Mesenchymal stem cell (in vitro differentiated cells and primary cell): Measurements from ENCODE around the gene SERTAD1.

Source experiments
- DNase-seq: peaks from one replicate; pipeline ENCODE4 v3.0.0-alpha.2; 2013
- H2AFZ ChIP-seq: one replicate; pipeline ENCODE4 v1.6.1; 2013; ENCODE audit warnings: low read depth, mild to moderate bottlenecking, control low read depth, inconsistent platforms, low read length, moderate library complexity
- H2AK5ac ChIP-seq: 2 replicates; pipeline ENCODE4 v1.6.1; 2013; ENCODE audit warnings: low read length, moderate library complexity, mild to moderate bottlenecking, inconsistent platforms; ENCODE audit not compliant: severe bottlenecking
- H2BK120ac ChIP-seq: one replicate; pipeline ENCODE4 v1.6.1; 2013; ENCODE audit warnings: low read depth, mild to moderate bottlenecking, inconsistent platforms, low read length, moderate library complexity
- H2BK12ac ChIP-seq, 2 experiments: one replicate each; pipeline ENCODE4 v1.6.1; 2013; ENCODE audit warnings: inconsistent platforms in 2 of 2, low read length in 2 of 2, mild to moderate bottlenecking in 2 of 2, moderate library complexity in 2 of 2, control low read depth in 1 of 2
- H2BK15ac ChIP-seq: one replicate; pipeline ENCODE4 v1.6.1; 2013; ENCODE audit warnings: mild to moderate bottlenecking, low read depth, inconsistent platforms; ENCODE audit not compliant: poor library complexity, severe bottlenecking
- H2BK5ac ChIP-seq: 2 replicates; pipeline ENCODE4 v1.6.1; 2013; ENCODE audit warnings: low read depth, mild to moderate bottlenecking, low read length, control low read depth, inconsistent platforms; ENCODE audit not compliant: poor library complexity, severe bottlenecking
- H3K14ac ChIP-seq, 2 experiments: one replicate each; pipeline ENCODE4 v1.6.1; 2013; ENCODE audit warnings: inconsistent platforms in 2 of 2, low read length in 2 of 2, control low read depth in 1 of 2, mild to moderate bottlenecking in 1 of 2, moderate library complexity in 1 of 2
- H3K18ac ChIP-seq, 2 experiments: one replicate each; pipeline ENCODE4 v1.6.1; 2013; ENCODE audit warnings: inconsistent platforms in 2 of 2, low read length in 2 of 2, control low read depth in 1 of 2, low read depth in 1 of 2, mild to moderate bottlenecking in 1 of 2
- H3K23ac ChIP-seq, 2 experiments: one replicate each; pipeline ENCODE4 v1.6.1; 2013; ENCODE audit warnings: inconsistent platforms in 2 of 2, low read length in 2 of 2, mild to moderate bottlenecking in 2 of 2, moderate library complexity in 2 of 2, control low read depth in 1 of 2
- H3K27ac ChIP-seq: 2 replicates; pipeline ENCODE4 v1.5.1; 2013; ENCODE audit warnings: mild to moderate bottlenecking, moderate library complexity, low read length, control low read depth, inconsistent platforms; ENCODE audit not compliant: poor library complexity, severe bottlenecking
- H3K27me3 ChIP-seq, 2 experiments: 2 replicates each; pipeline versions ENCODE4 v1.6.1 to v1.7.0; 2013; ENCODE audit warnings: low read length in 2 of 2, mild to moderate bottlenecking in 2 of 2, moderate library complexity in 2 of 2, control low read depth in 1 of 2, inconsistent platforms in 1 of 2; ENCODE audit not compliant: control insufficient read depth in 1 of 2, insufficient read depth in 1 of 2
- H3K36me3 ChIP-seq, 2 experiments: 2 replicates each; pipeline versions ENCODE4 v1.6.1 to v1.7.0; 2013; ENCODE audit warnings: low read length in 2 of 2, control low read depth in 1 of 2, inconsistent platforms in 1 of 2, low read depth in 1 of 2, mild to moderate bottlenecking in 1 of 2; ENCODE audit not compliant: insufficient read depth in 2 of 2, control insufficient read depth in 1 of 2
- H3K4ac ChIP-seq, 2 experiments: one replicate each; pipeline ENCODE4 v1.6.1; 2013; ENCODE audit warnings: inconsistent platforms in 2 of 2, low read length in 2 of 2, mild to moderate bottlenecking in 2 of 2, moderate library complexity in 2 of 2, control low read depth in 1 of 2, low read depth in 1 of 2
- H3K4me1 ChIP-seq: 2 replicates; pipeline ENCODE4 v1.6.1; 2013; ENCODE audit warnings: low read depth, low read length, control low read depth; ENCODE audit not compliant: control insufficient read depth, insufficient read depth
- H3K4me2 ChIP-seq: 2 replicates; pipeline ENCODE4 v1.6.1; 2013; ENCODE audit warnings: low read length, mild to moderate bottlenecking, inconsistent platforms; ENCODE audit not compliant: poor library complexity, severe bottlenecking
- H3K4me3 ChIP-seq, 2 experiments: 2 replicates each; pipeline versions ENCODE4 v1.5.1 to v1.7.0; 2013; ENCODE audit warnings: low read length in 2 of 2, mild to moderate bottlenecking in 2 of 2, control low read depth in 1 of 2, low read depth in 1 of 2; ENCODE audit not compliant: insufficient read depth in 1 of 2
- H3K79me1 ChIP-seq: replicated peaks from 2 replicates; pipeline ENCODE4 v1.6.1; 2013; ENCODE audit warnings: mild to moderate bottlenecking, control low read depth, low read length, inconsistent platforms; ENCODE audit not compliant: poor library complexity, severe bottlenecking
- H3K9ac ChIP-seq: 2 replicates; pipeline ENCODE4 v1.7.0; 2013; ENCODE audit warnings: mild to moderate bottlenecking, low read length, moderate library complexity
- H3K9me3 ChIP-seq: 2 replicates; pipeline ENCODE4 v1.7.0; 2013; ENCODE audit warnings: mild to moderate bottlenecking, low read length; ENCODE audit not compliant: control insufficient read depth
- H4K8ac ChIP-seq: one replicate; pipeline ENCODE4 v1.6.1; 2013; ENCODE audit warnings: inconsistent platforms, mild to moderate bottlenecking, low read length, moderate library complexity
- H4K91ac ChIP-seq: one replicate; pipeline ENCODE4 v1.6.1; 2013; ENCODE audit warnings: mild to moderate bottlenecking, low read length, inconsistent platforms
- WGBS: methylation state at CpG from one replicate; pipeline ENCODE4 v1.1.7; 2013; ENCODE audit warnings: mixed read lengths; 5-methylcytosine and 5-hydroxymethylcytosine counted together

Gene SERTAD1

GRCh38 chr19:40422748-40423566 is 2.8 kb downstream of the SERTAD1 start:
- Histone ChIP-seq H4K8ac (peak overlapping the region; percentile 31), H3K4me1 (peaks cover 11% of the 10 kb centered on the region), H3K9me3 (no peaks in the 10 kb centered on the region), H4K91ac (peak overlapping the region; percentile 22), H3K27me3 (no peaks in the 10 kb centered on the region), H3K27ac (peak overlapping the region; percentile 9), H2BK15ac (peak overlapping the region; percentile 60), H3K23ac (peak overlapping the region in 1 of 2 experiments; percentile 40), H3K14ac (no peak overlapping the region), H2AK5ac (peak overlapping the region; percentile 80), H3K9ac (peak overlapping the region; percentile 99), H3K4ac (peak overlapping the region in 1 of 2 experiments; percentile 12), H2BK12ac (peak overlapping the region; percentile 28 to 49), H2BK120ac (peak overlapping the region; percentile 19), H3K36me3 (peaks cover 11 to 15% of the 10 kb centered on the region in 2 experiments), H2AFZ (no peak overlapping the region), H2BK5ac (no peak overlapping the region), H3K4me2 (no peak overlapping the region), H3K79me1 (peaks cover 6% of the 10 kb centered on the region), H3K4me3 (no peak overlapping the region), H3K18ac (no peak overlapping the region)
- WGBS = 96% methylated on average over 28 of the region's 31 CpGs
- no peak for DNase-seq

DNA sequence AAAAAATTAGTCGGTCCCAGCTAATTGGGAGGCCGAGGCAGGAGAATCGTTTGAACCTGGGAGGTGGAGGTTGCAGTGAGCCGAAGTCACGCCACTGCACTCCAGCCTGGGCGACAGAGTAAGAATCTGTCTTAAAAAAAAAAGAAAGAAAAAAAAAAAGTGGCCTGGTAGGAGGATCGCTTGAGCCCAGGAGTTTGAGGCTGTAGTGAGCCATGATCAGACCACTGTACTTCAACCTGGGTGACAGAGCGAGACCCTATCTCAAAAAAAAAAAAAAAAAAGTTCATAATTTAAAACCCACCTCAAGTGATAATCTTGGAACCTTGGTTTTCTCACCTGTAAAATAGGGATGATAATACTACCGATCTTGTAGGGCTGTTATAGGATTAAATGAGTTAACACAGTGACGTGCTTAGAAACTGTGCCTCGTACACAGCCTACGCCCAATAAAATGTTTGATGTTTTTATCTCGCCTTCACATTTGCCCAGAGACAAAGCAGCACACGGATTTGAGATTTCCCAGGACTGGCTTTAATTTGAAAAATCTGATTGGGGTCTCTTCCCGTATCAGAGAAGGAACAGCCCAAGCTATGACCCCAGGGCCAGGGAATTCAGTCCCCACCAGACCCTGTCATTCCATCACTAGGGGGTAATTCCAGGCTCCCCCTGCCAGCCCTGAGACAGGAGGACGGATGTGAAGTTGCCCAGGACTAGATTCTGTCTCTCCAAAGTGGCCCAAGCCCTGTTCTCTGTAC is 3.6 kb downstream of the SERTAD1 start:
- peak overlapping the region; percentile 19 for H2BK120ac ChIP-seq
- H3K14ac ChIP-seq = no peak overlapping the region
- peaks cover 13% of the 10 kb centered on the region for H3K4me1 ChIP-seq
- peak overlapping the region in 1 of 2 experiments; percentile 40 for H3K23ac ChIP-seq
- H3K4ac ChIP-seq = no peak overlapping the region
- peak overlapping the region; percentile 80 for H2AK5ac ChIP-seq
- H3K4me3 ChIP-seq = peak overlapping the region in 1 of 2 experiments; percentile 82
- no peaks in the 10 kb centered on the region for H3K9me3 ChIP-seq
- H3K4me2 ChIP-seq = no peak overlapping the region
- no peak overlapping the region for H2BK5ac ChIP-seq
- peak overlapping the region; percentile 99 for H3K9ac ChIP-seq
- no peak for DNase-seq
- 87% methylated on average over 14 of the region's 16 CpGs for WGBS
- no peaks in the 10 kb centered on the region for H3K27me3 ChIP-seq
- H3K36me3 ChIP-seq = peaks cover 11 to 15% of the 10 kb centered on the region in 2 experiments
- H3K79me1 ChIP-seq = peaks cover 6% of the 10 kb centered on the region
- H3K27ac ChIP-seq = peak overlapping the region; percentile 93
- no peak overlapping the region for H2AFZ ChIP-seq
- no peak overlapping the region for H3K18ac ChIP-seq
- peak overlapping the region; percentile 22 for H4K91ac ChIP-seq
- peak overlapping the region; percentile 82 for H2BK15ac ChIP-seq
- peak overlapping the region; percentile 31 for H4K8ac ChIP-seq
- peak overlapping the region; percentile 15 to 28 for H2BK12ac ChIP-seq

GRCh38 chr19:40420766-40421765 is 4.7 kb downstream of the SERTAD1 start:
- Histone ChIP-seq H4K91ac (peak overlapping the region; percentile 88), H2BK5ac (peak overlapping the region; percentile 96), H3K36me3 (peaks cover 11 to 15% of the 10 kb centered on the region in 2 experiments), H2BK15ac (peak overlapping the region; percentile 82), H3K79me1 (peaks cover 6% of the 10 kb centered on the region), H3K18ac (peak overlapping the region; percentile 90 to 98), H2AFZ (peak overlapping the region; percentile 92), H3K4me1 (peaks cover 15% of the 10 kb centered on the region), H3K27me3 (no peaks in the 10 kb centered on the region), H3K4ac (peak overlapping the region; percentile 95 to 96), H2AK5ac (peak overlapping the region; percentile 81), H3K4me3 (peak overlapping the region; percentile 63 to 82), H4K8ac (peak overlapping the region; percentile 79), H3K23ac (peak overlapping the region in 1 of 2 experiments; percentile 91), H3K9me3 (no peaks in the 10 kb centered on the region), H3K9ac (peak overlapping the region; percentile 99), H2BK120ac (peak overlapping the region; percentile 86), H3K27ac (peak overlapping the region; percentile 96), H3K4me2 (peak overlapping the region; percentile 88), H2BK12ac (peak overlapping the region; percentile 4 to 92), H3K14ac (peak overlapping the region in 1 of 2 experiments; percentile 99)
- DNase-seq = peak; percentile 94
- WGBS = 2% methylated on average over 53 of the region's 56 CpGs
